GM19467 (cell line): ENCODE data around the gene TADA2A.
"Not testable (repeated sequence)": the region's sequence is repeated elsewhere in the genome, so short reads cannot be mapped to it uniquely, and the experiment has no call there.

ENCODE experiments used
- ATAC-seq: cut with Tn5 transposase; IDR thresholded peaks from one replicate; pipeline ENCODE4 v1.9.1; 2021; ENCODE audit warnings: mild to moderate bottlenecking, moderate library complexity; ENCODE audit not compliant: unreplicated experiment

The TADA2A gene

DNA sequence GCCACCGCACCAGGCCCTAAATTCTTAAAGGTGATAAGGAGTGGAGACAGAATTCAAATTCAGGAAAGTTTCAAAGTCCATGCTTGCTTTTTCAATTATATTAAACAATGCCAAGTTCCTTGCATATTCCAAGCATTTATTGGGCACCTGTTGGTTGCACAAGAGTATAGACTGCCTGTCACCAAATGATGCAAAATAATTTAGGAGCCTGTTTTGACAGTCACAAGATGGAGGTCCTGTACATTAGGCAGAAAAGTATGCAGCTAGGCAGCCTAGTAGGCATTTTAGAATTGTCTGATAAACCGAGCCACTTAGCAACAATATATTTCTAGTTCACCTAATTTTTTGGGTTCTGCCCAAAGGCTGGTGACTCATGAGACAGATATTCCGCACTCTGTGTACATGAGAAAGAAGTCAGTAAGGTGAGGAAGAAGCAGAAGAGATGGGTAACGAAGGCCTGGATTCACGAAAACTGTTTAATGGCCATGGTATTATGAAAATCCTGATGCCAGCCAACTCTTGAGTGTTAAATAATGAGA, 7.4 kb upstream of the TADA2A start:
- no peak for ATAC-seq

DNA sequence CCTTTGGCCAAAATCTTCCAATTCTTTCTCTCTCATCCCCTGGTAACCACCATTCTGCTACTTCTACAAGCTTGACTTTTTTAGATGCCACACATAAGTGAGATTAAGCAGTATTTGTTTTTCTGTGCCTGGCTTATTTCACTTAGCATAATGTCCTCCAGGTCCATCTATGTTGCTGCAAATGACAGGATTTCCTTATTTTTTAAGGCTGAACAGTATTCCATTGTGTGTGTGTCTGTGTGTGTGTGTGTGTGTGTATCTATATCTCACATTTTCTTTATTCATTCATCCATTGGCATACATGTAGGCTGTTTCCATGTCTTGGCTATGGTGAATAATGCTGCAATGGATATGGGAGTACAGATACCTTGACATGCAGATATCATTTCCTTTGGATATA, 6.2 kb upstream of the TADA2A start:
- no peak for ATAC-seq

- ATAC-seq = not testable (repeated sequence)
Measured at GRCh38 chr17:37405522-37405921, 1.2 kb upstream of the TADA2A start.

DNA sequence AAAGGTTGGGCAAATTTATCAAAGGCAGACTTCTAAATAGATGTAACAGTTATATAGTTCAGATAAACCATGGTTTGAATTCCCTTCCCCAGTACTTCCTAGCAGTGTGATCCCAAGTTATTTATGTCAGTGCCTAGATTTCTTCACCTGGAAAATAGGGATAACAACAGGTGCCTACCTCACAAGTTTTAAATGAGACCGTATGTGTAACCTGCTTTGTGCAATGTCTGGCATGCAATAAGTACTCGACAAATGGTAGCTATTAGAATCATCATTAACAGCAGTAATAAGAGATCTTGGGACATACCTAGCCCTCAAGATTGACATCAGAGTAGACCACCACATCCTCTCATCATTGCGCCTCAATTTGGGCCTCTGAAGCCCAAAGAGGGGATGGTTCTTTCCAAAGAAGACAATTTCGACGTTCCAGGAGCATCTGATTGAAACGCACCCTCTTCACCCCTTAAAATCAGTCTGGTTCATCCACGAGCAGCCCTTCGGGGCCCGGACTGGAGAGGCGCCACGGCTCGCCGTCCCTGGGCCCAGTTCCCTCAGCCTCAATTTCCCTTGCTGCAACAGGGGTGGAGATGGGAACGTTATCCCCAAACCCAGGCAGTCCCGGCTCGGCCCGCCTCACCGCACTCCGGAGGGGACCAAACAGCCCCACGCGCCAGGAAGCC, 591 bp upstream of the TADA2A start:
- ATAC-seq = no peak

- not testable (repeated sequence) for ATAC-seq
Measured at GRCh38 chr17:37408145-37408479, 1.4 kb downstream of the TADA2A start.

GRCh38 chr17:37410357-37410756, 3.7 kb downstream of the TADA2A start:
- ATAC-seq = no peak

- ATAC-seq = no peak
Measured at GRCh38 chr17:37413875-37414519, 7.3 kb downstream of the TADA2A start.

DNA sequence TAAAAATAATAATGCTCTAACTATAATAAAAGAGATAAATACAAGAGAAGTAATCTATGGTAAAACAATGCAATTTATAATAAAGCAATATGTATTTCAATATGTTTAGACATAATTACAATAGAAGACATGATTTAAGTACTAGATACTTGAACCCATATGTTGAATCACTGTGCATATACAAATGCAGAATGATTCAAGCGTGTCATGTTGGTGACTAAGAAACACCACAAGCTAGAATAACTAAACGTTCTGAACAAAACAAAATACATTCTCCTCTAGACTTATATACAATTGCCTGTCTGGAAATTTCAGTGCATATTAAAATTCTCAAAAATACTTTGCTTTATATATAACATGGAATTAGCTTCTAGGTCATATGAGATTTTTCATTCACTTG, 11.2 kb downstream of the TADA2A start:
- ATAC-seq = no peak

DNA sequence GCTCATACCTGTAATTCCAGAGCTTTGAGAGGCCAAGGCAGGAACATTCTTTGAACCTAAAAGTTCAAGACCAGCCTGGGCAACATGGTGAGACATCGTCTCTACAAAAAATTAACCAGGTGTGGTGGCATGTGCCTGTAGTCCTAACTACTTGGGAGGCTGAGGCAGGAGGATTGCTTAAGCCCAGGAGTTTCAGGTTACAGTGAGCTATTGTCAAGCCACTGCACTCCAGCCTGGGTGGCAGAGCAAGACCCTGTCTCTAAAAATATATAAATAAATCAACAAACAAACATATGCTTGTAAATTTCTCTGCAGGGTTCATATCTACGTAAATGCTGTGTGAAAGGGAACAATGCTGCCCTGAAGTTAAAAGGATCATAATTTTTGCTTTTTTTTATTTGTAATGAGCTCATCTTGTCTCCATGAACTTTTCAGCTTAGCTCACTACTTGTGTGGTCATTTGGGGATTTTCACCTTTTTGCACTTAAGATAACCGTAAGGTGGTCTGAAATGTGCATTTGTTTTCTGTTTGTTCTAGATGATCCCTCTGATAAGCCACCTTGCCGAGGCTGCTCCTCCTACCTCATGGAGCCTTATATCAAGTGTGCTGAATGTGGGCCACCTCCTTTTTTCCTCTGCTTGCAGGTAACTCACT, 16.4 kb downstream of the TADA2A start:
- no peak for ATAC-seq

DNA sequence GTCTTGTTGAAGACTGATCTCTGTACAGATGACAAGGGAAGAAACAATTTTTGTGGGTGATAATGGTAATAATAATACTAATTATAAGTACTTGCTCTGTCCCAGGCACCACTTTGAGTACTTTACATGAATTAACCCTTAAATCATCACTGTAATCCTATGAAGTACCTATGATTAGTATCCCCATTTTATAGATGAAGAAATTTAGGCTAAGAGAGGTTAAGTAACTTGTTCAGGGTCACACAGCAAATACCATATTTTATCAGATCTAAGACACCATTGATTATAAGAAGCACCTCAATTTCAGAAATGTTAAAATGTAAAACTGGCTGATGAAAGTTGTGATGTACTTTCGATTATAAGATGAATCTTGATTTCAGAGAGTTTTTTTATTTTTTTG, 18.6 kb downstream of the TADA2A start:
- no peak for ATAC-seq

GRCh38 chr17:37429039-37429438, 22.4 kb downstream of the TADA2A start:
- ATAC-seq = no peak

DNA sequence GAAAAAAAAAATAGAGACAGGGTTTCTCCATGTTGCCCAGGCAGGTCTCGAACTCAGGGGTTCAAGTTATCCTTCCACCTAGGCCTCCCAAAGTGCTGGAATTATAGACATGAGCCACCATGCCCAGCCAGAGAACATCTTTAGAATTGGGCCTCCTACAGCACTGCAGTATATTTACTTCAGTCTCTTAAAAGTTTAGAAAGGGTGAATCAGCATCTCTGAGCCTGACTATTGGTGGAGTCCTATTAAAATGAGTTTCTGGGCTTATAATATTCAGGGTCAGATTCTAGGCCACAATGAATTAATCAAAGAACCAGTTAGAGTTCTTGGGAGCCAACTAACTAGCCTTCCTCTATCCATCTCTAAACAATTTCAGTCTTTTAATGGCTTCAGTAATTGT, 22.8 kb downstream of the TADA2A start:
- ATAC-seq = no peak

- ATAC-seq = no peak
Measured at GRCh38 chr17:37430051-37430627, 23.5 kb downstream of the TADA2A start.

DNA sequence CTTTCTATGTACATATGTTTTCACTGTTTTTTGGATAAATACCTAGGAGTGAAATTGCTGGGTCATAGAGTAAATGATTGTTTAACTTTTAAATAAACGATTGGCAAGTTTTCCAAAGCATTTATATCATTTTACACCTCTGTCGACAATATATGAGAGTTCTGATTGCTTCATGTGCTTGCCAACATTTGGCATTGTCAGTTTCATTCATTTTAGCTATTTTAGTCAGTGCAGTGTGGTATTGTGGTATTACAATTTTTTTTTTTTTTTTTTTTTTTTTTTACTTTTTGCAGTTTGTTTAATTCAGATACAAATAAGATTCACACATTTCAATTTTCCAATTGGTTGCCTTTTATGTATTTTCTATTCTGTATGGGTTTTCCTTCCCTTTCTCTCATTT, 26.0 kb downstream of the TADA2A start:
- no peak for ATAC-seq

DNA sequence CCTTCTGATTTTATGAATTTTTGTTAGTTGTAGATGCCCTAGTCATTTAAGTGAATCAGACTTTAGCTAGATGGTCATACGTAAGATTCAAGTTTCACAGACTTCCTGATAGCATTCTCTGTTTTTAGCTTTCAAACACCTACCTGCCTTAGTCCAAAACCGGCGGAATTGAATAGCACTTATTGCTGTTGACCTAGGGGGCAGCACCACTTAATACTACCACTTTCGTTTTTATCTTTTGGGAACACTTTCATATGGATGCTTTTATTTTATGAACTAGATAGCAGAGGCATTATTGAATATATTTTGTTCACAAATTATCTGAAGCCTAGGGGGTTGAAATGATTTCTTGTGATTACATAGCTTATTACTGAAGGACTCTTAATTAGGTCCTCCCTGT, 31.5 kb downstream of the TADA2A start:
- no peak for ATAC-seq

GRCh38 chr17:37440424-37440823, 33.7 kb downstream of the TADA2A start:
- no peak for ATAC-seq

GRCh38 chr17:37441369-37442014, 34.8 kb downstream of the TADA2A start:
- ATAC-seq = not testable (repeated sequence)

DNA sequence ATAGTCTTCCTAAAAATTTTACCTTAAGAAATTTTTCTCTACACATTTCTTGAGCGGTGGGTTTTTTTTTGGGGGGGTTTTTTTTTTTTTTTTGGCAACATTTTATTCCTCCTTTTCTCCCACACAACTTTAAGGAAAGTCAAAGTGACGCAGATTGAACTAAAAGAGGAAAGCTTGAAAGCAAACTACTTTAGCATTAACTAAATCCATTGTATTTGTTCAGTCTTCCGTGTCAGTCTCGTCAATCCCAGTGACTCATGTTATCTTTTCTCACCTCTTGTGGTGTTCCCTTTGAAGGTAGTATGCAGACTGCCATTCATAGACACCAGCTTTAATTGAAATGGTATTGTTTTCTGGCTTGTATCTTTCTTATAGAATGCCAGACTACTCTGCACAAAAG, 39.3 kb downstream of the TADA2A start:
- no peak for ATAC-seq

- no peak for ATAC-seq
Measured at GRCh38 chr17:37447641-37448040, 41.0 kb downstream of the TADA2A start.

GRCh38 chr17:37450112-37450511, 43.4 kb downstream of the TADA2A start:
- no peak for ATAC-seq

- not testable (repeated sequence) for ATAC-seq
Measured at GRCh38 chr17:37457801-37458200, 51.1 kb downstream of the TADA2A start.
